Pancreas (tissue), 10 donors: ENCODE data around the gene PRG2. TPM values are rescaled to one million over a fixed set of nuclear protein-coding genes. Genes with fewer than 3 reads are reported as not detected.
"Not testable (repeated sequence)": the region's sequence is repeated elsewhere in the genome, so short reads cannot be mapped to it uniquely, and the experiment has no call there.

ENCODE experiments used
- ATAC-seq, 4 donors: fragments of 200-7000 bp; cut with Tn5 transposase; one replicate each; pipeline versions ENCODE4 v1.8.0 to v1.9.1; 2020; ENCODE audit warnings: mild to moderate bottlenecking in 4 of 4, moderate library complexity in 4 of 4
- DNase-seq, 6 donors: peaks; one replicate each; pipeline ENCODE4 v3.0.0-alpha.2; 2020
- FAIRE-seq: peaks from 2 replicates; lab custom pipeline; 2012; peaks lifted over from hg19 to GRCh38; lab: Jason Lieb, UNC
- H3K27ac ChIP-seq, 4 donors: fragments of 200-600 bp; sonication (generic); 1 replicate in 3 of 4; 2 replicates in 1 of 4; pipeline versions ENCODE4 v1.5.0 to v1.8.0; 2020
- H3K27me3 ChIP-seq, 4 donors: fragments of 200-600 bp; one replicate each; pipeline ENCODE4 v1.8.0; 2021
- H3K36me3 ChIP-seq, 3 donors: fragments of 200-600 bp; sonication (generic) in 1 of 3; one replicate each; pipeline versions ENCODE4 v1.5.0 to v1.8.0; 2020 to 2021
- H3K4me1 ChIP-seq, 3 donors: fragments of 200-600 bp; one replicate each; pipeline ENCODE4 v1.8.0; 2021
- H3K4me3 ChIP-seq, 4 donors: fragments of 200-600 bp; sonication (generic) in 2 of 4; one replicate each; pipeline versions ENCODE4 v1.5.0 to v1.8.0; 2020 to 2021
- H3K9me3 ChIP-seq, 4 donors: fragments of 200-600 bp; one replicate each; pipeline ENCODE4 v1.8.0; 2021
- WGBS, 2 donors: extraction: QIAGEN DNeasy Blood & Tissue Kit; methylation state at CpG; one replicate each; pipeline ENCODE4 v1.1.7; 2013; 5-methylcytosine and 5-hydroxymethylcytosine counted together
- intact Hi-C, 3 donors: fragments of 100-400 bp; cut with DNase I; formaldehyde crosslinking; loops; one replicate each; pipeline versions ENCODE4 v1.11.1 to v1.14.2; 2022
- polyA plus RNA-seq, 2 donors: library from polyadenylated mRNA; stranded (reverse); fragments of 200-250 nt; gene quantifications; one replicate each; pipeline ENCODE4 v1.2.3, GENCODE V29; 2013
- total RNA-seq, 6 donors: library from RNA; stranded (reverse); fragmentation: NEBNext Ultra II Directional in 4 of 6; extraction: Animal tissue kit (Norgen Biotek cat#: 25700) in 4 of 6; gene quantifications; one replicate each; pipeline versions ENCODE4 v1.2.1 to v1.2.4, GENCODE V29; 2021 to 2023
- TF ChIP-seq, protein P1 (sequence below), 4 donors: fragments of 200-600 bp; sonication (generic) in 3 of 4; IDR thresholded peaks; one replicate each; pipeline versions ENCODE4 v1.5.0 to v1.8.0; 2021; ENCODE audit warnings: antibody characterized with exemption in 4 of 4
- donor health status: healthy with polysubstance abuse.
- donor health status: DM: no; HTN: no; CAD: no; lungs with moderate emphysema.
- donor health status: DM: no; HTN: no; CAD: no.
- donor health status: control.
- donor health status: control.
- donor health status: Bipolar disorder and iron deficiency.
- donor health status: DM: yes; HTN: yes; CAD: no.
- donor health status: DM: no; HTN: no; CAD: no.
- donor health status: DM: no; HTN: no; CAD: no.
- donor health status: DM: yes; HTN: yes; CAD: no.

Gene PRG2
- total and polyA plus RNA-seq, 8 donors: 0.57 to 0.96 TPM; not detected in 6

DNA sequence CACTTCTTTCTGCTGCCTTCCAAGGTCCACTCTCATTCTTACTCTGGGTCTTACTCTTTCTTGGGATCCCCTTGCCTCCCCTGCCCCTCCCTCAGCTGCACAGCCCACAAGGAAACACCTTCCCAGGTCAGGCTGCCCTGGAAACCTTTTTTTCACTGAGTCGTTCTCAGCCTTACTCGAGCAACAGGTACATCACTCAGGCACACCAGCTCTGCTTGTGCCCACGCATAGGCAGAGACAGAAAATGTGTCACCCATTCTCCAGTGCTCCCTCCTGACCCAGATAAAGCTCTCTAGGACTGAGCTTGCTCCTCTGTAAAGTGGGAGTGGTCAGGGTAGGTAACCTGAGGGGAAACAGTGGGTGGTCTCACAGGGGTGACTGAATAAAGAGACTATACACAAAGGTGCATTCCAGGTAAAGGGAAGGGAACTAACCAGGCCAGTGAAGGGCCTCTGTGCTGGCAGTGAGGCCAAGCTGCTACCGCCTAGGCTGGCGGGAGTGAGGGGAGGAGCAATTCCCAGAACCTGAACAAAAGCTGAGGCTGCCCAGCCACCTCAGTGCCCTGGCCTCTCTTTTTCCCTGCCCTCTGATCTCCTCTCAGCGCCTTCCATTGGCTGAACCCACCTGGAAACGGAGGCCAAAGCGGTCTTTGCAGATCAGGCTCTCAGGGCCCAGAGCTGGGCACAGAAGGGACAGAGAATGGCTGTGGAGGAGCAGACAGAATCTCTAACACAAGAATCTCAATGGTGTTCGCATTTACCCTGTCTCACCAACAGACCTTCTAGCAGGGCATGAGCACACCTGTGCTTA is 25.4 kb downstream of the PRG2 start:
- no peak for ATAC-seq
- H3K4me3 ChIP-seq: no peak overlapping the region
- H3K27ac ChIP-seq: no peak overlapping the region
- no peaks in the 10 kb centered on the region for H3K4me1 ChIP-seq
- no peaks in the 10 kb centered on the region for H3K36me3 ChIP-seq
- TF ChIP-seq, protein P1, sequence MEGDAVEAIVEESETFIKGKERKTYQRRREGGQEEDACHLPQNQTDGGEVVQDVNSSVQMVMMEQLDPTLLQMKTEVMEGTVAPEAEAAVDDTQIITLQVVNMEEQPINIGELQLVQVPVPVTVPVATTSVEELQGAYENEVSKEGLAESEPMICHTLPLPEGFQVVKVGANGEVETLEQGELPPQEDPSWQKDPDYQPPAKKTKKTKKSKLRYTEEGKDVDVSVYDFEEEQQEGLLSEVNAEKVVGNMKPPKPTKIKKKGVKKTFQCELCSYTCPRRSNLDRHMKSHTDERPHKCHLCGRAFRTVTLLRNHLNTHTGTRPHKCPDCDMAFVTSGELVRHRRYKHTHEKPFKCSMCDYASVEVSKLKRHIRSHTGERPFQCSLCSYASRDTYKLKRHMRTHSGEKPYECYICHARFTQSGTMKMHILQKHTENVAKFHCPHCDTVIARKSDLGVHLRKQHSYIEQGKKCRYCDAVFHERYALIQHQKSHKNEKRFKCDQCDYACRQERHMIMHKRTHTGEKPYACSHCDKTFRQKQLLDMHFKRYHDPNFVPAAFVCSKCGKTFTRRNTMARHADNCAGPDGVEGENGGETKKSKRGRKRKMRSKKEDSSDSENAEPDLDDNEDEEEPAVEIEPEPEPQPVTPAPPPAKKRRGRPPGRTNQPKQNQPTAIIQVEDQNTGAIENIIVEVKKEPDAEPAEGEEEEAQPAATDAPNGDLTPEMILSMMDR (IDR thresholded peaks at IDR 0.05): no peak
- no peaks in the 10 kb centered on the region for H3K27me3 ChIP-seq
- intact Hi-C loops: no loop called here
- H3K9me3 ChIP-seq: no peaks in the 10 kb centered on the region
- no peak for FAIRE-seq
- 78 to 82% methylated on average over 9 of the region's 9 CpGs for WGBS, 2 donors
- DNase-seq: no peak

DNA sequence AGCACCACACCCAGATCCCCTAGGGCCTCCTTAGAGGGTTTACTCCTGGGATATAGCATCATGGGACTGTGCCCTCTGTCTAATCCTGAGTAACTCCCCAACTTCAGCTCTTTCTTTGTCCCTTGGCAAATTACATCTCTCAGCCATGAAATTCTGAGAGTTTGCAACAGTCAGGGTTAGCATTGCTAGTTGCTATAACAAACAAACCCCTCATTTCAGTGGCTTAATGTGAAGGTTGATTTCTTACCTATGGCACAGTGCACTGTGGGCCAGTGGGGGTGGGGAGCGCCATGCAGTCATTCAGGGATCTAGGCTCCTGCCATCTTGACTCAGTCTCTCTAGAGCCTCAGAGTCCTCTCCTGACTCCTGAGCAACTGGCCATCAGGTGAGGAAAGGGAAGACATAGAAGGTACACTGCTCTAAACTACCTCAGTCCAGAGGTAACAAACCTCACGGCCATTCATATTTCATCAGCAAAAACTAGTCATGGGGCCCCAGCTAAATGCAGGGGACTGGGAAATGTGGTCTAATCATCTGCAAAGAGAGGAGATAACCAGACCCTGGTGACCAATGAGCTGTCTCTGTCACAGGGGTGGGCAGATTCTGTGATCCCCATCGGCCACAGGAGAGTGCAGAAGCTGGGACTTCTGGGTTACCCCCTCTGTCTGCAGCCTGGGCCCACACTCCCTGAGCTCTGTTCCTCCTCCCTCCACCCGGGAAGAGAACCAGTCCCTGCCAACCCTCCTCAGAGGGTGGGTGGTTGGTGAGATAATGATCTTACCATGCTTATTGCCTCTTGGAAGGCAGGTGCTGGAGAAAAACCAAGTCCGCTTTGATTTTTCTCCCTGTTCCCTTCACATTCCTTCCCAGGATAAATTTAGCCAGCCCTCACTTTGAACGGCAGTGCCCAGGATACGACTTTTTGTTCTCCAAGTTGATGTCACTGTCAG is 27.0 kb downstream of the PRG2 start:
- ATAC-seq: peak in 1 of 4 donors; percentile 27
- WGBS, 2 donors: 44 to 56% methylated on average over 7 of the region's 7 CpGs
- H3K27ac ChIP-seq: peak overlapping the region in 1 of 4 donors; percentile 37
- H3K9me3 ChIP-seq: no peaks in the 10 kb centered on the region
- intact Hi-C loops: no loop called here
- no peaks in the 10 kb centered on the region for H3K27me3 ChIP-seq
- no peak overlapping the region for H3K4me3 ChIP-seq
- H3K4me1 ChIP-seq: no peaks in the 10 kb centered on the region
- TF ChIP-seq, protein P1 (IDR thresholded peaks at IDR 0.05): no peak
- no peak for DNase-seq
- no peak for FAIRE-seq
- no peaks in the 10 kb centered on the region for H3K36me3 ChIP-seq

DNA sequence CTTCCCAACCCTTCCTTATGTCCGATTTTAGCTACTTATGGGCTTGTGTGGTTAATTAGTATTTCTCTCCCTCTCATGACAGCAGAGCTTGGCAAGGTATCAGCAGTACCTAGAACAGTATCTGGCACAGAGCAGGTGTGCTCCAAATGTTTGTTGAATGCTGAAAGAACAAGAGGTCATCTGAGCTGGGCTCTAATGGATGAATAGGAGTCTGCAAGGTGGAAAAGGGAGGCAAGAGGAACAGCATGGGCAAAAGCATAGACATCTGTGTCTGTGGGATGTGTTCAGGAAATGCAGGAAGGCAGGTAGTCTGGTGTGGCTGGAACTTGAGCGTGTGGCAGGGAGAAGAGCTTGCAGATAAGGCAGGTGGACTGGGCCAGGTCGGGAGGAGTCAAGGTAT is 28.5 kb downstream of the PRG2 start:
- intact Hi-C loops: no loop called here
- Histone ChIP-seq H3K27me3 (no peaks in the 10 kb centered on the region), H3K27ac (no peak overlapping the region), H3K4me1 (peaks cover 0 to 8% (median 0%) of the 10 kb centered on the region in 3 donors), H3K4me3 (no peak overlapping the region), H3K9me3 (no peaks in the 10 kb centered on the region), H3K36me3 (no peaks in the 10 kb centered on the region)
- TF ChIP-seq, protein P1 (IDR thresholded peaks at IDR 0.05): no peak
- DNase-seq (no peak), ATAC-seq (no peak), FAIRE-seq (no peak)
- WGBS, 2 donors: 58 to 78% methylated on average over 3 of the region's 3 CpGs

DNA sequence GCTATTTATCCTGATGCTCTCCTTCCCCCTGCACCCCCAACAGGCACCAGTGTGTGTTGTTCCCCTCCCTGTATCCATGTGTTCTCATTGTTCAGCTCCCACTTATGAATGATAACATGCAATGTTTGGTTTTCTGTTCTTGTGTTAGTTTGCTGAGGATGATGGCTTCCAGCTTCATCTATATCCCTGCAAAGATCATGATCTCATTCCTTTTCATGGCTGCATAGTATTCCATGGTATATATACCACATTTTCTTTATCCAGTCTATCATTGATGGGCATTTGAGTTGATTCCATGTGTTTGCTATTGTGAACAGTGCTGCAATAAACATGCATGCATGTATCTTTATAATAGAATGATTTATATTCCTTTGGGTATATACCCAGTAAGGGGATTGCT is 29.0 kb downstream of the PRG2 start:
- H3K36me3 ChIP-seq, H3K27me3 ChIP-seq, H3K9me3 ChIP-seq, H3K4me1 ChIP-seq, H3K4me3 ChIP-seq, intact Hi-C loops, FAIRE-seq, ATAC-seq, DNase-seq, H3K27ac ChIP-seq: not testable (repeated sequence)

DNA sequence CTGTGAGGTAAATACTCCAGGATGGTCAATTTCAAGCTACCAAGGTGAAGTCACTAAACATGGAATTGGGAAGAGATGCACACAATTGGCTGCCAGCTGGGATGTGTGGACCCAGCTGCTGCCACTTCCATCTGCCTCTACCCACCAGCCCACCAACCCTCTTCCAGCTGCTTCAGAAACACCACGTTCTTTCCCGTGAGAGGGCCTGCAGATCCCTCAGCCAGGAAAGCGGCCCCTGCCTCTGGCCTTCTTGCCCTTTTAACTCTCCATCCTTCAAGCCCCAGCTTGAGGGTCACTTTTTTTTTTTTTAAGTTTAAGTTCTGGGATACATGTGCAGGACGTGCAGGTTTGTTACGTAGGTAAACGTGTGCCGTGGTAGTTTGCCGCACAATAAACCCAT is 29.5 kb downstream of the PRG2 start:
- DNase-seq: no peak
- no peaks in the 10 kb centered on the region for H3K9me3 ChIP-seq
- H3K4me1 ChIP-seq: peaks cover 0 to 8% (median 0%) of the 10 kb centered on the region in 3 donors
- no peak for ATAC-seq
- 95 to 97% methylated on average over 8 of the region's 8 CpGs for WGBS, 2 donors
- peak overlapping the region; percentile 38 to 58 (median 39) for H3K27ac ChIP-seq
- no peak overlapping the region for H3K4me3 ChIP-seq
- H3K36me3 ChIP-seq: no peaks in the 10 kb centered on the region
- TF ChIP-seq, protein P1 (IDR thresholded peaks at IDR 0.05): no peak
- no peaks in the 10 kb centered on the region for H3K27me3 ChIP-seq
- FAIRE-seq: no peak
- intact Hi-C loops: no loop called here
